Activated CD8-positive, alpha-beta memory T cell treated with anti-CD3 and anti-CD28 coated beads, Interleukin-2, amount 50 U/mL, for 1 hour (primary cell): ENCODE results near the gene SEC16A.
"Not testable (repeated sequence)": the region's sequence is repeated elsewhere in the genome, so short reads cannot be mapped to it uniquely, and the experiment has no call there.

Experiments
- DNase-seq: peaks from one replicate; pipeline ENCODE4 v3.0.0-alpha.2; 2020; ENCODE audit errors: extremely low read depth

SEC16A gene

GRCh38 chr9:136438548-136439480 lies 44.0 kb downstream of the SEC16A start:
- DNase-seq: no peak

- DNase-seq: no peak
Measured at GRCh38 chr9:136437839-136438547, 44.8 kb downstream of the SEC16A start.

- DNase-seq: no peak
Measured at GRCh38 chr9:136437430-136437829, 45.4 kb downstream of the SEC16A start.

GRCh38 chr9:136436055-136436634 lies 46.7 kb downstream of the SEC16A start:
- no peak for DNase-seq

GRCh38 chr9:136434580-136435169 lies 48.2 kb downstream of the SEC16A start:
- DNase-seq: no peak

- DNase-seq: no peak
Measured at GRCh38 chr9:136433849-136434579, 48.8 kb downstream of the SEC16A start.

- DNase-seq: no peak
Measured at GRCh38 chr9:136433043-136433715, 49.7 kb downstream of the SEC16A start.

GRCh38 chr9:136432591-136432990 lies 50.2 kb downstream of the SEC16A start:
- no peak for DNase-seq

GRCh38 chr9:136431782-136432350 lies 51.0 kb downstream of the SEC16A start:
- no peak for DNase-seq

GRCh38 chr9:136430588-136431234 lies 52.1 kb downstream of the SEC16A start:
- DNase-seq: no peak

GRCh38 chr9:136429683-136430491 lies 53.0 kb downstream of the SEC16A start:
- no peak for DNase-seq

- no peak for DNase-seq
Measured at GRCh38 chr9:136429075-136429628, 53.7 kb downstream of the SEC16A start.

- DNase-seq: no peak
Measured at GRCh38 chr9:136426787-136427186, 56.1 kb downstream of the SEC16A start.

GRCh38 chr9:136425367-136425766 lies 57.5 kb downstream of the SEC16A start:
- not testable (repeated sequence) for DNase-seq

- no peak for DNase-seq
Measured at GRCh38 chr9:136424750-136425362, 58.0 kb downstream of the SEC16A start.

- no peak for DNase-seq
Measured at GRCh38 chr9:136423432-136424146, 59.3 kb downstream of the SEC16A start.

- DNase-seq: no peak
Measured at GRCh38 chr9:136422876-136423275, 60.0 kb downstream of the SEC16A start.

- DNase-seq: no peak
Measured at GRCh38 chr9:136421791-136422190, 61.0 kb downstream of the SEC16A start.
